ENCODE measurements around the gene KAT6B.

DNA sequence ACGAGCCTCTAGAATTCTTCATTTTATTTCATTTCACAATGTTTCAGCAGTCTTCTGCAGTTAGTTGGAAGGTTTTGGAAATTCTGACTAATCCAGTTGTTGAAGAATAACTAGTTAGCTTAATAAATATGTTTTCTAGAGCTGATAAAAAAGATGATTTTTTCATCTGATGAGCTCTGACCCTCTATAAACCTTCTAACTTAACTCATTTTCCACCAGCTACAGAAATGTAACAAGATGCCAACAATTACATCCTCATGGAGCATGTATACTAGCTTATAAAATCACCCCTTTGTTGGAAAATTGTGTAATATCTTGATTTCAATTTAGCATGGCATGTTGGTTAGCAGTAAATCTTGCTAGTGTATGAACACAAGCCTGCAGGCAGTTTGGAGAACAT lies 33.1 kb downstream of the KAT6B start:
- TF ChIP-seq CTCF (IDR thresholded peaks at IDR 0.05) = no peak
- TF ChIP-seq POLR2A (IDR thresholded peaks at IDR 0.05; ENCODE audit: low read depth) = no peak
